Measurements from ENCODE around the gene SNRPA.

DNA sequence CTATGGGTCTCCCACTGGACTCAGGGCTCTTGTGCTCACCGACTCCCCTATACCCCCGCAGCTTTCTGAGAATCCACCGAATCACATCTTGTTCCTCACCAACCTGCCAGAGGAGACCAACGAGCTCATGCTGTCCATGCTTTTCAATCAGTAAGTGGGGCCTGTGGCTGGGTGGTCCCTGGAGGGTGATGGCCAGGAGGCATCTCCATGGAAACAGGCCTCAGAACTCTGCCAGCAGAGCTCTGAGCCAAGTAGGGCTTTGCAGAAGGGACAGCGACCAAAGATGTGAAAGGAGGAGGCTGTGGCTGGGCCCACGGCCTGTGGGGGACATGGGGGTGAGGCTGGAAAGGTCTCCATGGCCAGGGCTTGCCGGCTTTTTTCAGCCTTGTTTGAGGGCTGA, 12.5 kb downstream of the SNRPA start:
- TF ChIP-seq, protein P1, sequence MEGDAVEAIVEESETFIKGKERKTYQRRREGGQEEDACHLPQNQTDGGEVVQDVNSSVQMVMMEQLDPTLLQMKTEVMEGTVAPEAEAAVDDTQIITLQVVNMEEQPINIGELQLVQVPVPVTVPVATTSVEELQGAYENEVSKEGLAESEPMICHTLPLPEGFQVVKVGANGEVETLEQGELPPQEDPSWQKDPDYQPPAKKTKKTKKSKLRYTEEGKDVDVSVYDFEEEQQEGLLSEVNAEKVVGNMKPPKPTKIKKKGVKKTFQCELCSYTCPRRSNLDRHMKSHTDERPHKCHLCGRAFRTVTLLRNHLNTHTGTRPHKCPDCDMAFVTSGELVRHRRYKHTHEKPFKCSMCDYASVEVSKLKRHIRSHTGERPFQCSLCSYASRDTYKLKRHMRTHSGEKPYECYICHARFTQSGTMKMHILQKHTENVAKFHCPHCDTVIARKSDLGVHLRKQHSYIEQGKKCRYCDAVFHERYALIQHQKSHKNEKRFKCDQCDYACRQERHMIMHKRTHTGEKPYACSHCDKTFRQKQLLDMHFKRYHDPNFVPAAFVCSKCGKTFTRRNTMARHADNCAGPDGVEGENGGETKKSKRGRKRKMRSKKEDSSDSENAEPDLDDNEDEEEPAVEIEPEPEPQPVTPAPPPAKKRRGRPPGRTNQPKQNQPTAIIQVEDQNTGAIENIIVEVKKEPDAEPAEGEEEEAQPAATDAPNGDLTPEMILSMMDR (IDR thresholded peaks at IDR 0.05 in 4 of 5, conservative IDR thresholded peaks at IDR 0.05 in 1 of 5): no peak
- no peak for TF ChIP-seq POLR2A (IDR thresholded peaks at IDR 0.05)

Measured in gastrocnemius medialis (tissue), 4 donors.